K562 (cell line): ENCODE measurements around the gene CYP46A1. TPM values are rescaled to one million over a fixed set of nuclear protein-coding genes. Genes with fewer than 3 reads are reported as not detected.

Source experiments
- ATAC-seq: fragments of 200-7000 bp; cut with Tn5 transposase; 3 replicates; pipeline ENCODE4 v1.9.1; 2020; ENCODE audit warnings: moderate library complexity
- BruUV-seq: library from RNA; stranded (reverse); fragments of 400-500 nt; replicated peaks from 2 replicates; lab custom pipeline; 2021; lab: Mats Ljungman, UMichigan
- CTCF ChIA-PET: fragments of 300-600 bp; formaldehyde crosslinking; extraction: SDS; loops from one replicate; lab custom pipeline; 2021; ENCODE audit warnings: low intra/inter-chr PET ratio; lab: Yijun Ruan, JAX
- POLR2A ChIA-PET: fragments of 300-600, 350-650 bp; sonication (Branson Sonifier 250); formaldehyde crosslinking; extraction: SDS; loops from one replicate; lab custom pipeline; 2021; ENCODE audit warnings: antibody characterized with exemption, inconsistent platforms; lab: Yijun Ruan, JAX
- DNase-seq, 4 experiments: peaks; one replicate each; pipeline versions ENCODE4 v3.0.0 to v3.0.0-alpha.2; 2011 to 2018; ENCODE audit warnings: low spot score in 3 of 4, mixed read lengths in 3 of 4; ENCODE audit errors: extremely low read depth in 1 of 4
- FAIRE-seq: peaks from 2 replicates; lab custom pipeline; 2011; peaks lifted over from hg19 to GRCh38; lab: Jason Lieb, UNC
- H2AFZ ChIP-seq: 2 replicates; pipeline ENCODE4 v1.6.0; 2011; ENCODE audit warnings: low read depth, low read length, control low read depth, inconsistent platforms
- H3K27ac ChIP-seq: fragments of 200-600 bp; 3 replicates; pipeline ENCODE4 v1.8.0; 2011; ENCODE audit warnings: low read depth, mild to moderate bottlenecking, control low read depth, inconsistent platforms, low read length, moderate library complexity, mixed read lengths; ENCODE audit errors: extremely low read depth
- H3K27me3 ChIP-seq, 2 experiments: fragments of 300-600 bp in 1 of 2; 2 replicates in 1 of 2; 3 replicates in 1 of 2; pipeline versions ENCODE4 v1.6.0 to v1.8.0; 2011; ENCODE audit warnings: inconsistent platforms in 2 of 2, low read length in 2 of 2, mild to moderate bottlenecking in 1 of 2, mixed read lengths in 1 of 2, moderate library complexity in 1 of 2; ENCODE audit not compliant: control insufficient read depth in 2 of 2, insufficient read depth in 2 of 2
- H3K36me3 ChIP-seq: fragments of 300-600 bp; 3 replicates; pipeline ENCODE4 v1.8.0; 2011; ENCODE audit warnings: mild to moderate bottlenecking, low read length, inconsistent platforms; ENCODE audit not compliant: control insufficient read depth, insufficient read depth
- H3K4me1 ChIP-seq, 2 experiments: fragments of 200-600 bp in 1 of 2; replicated peaks in 1 of 2; 2 replicates in 1 of 2; 3 replicates in 1 of 2; pipeline versions ENCODE4 v1.5.1 to v1.8.0; 2011; ENCODE audit warnings: inconsistent platforms in 2 of 2, low read length in 2 of 2, mild to moderate bottlenecking in 1 of 2, mixed read lengths in 1 of 2, moderate library complexity in 1 of 2; ENCODE audit not compliant: control insufficient read depth in 2 of 2, insufficient read depth in 2 of 2
- H3K4me2 ChIP-seq: 2 replicates; pipeline ENCODE4 v1.6.1; 2011; ENCODE audit warnings: low read length, control low read depth, inconsistent platforms, mixed read lengths; ENCODE audit not compliant: insufficient read depth
- H3K4me3 ChIP-seq: fragments of 200-600 bp; sonication (generic), shearing (Covaris generic); 2 replicates; pipeline ENCODE4 v1.5.1; 2016; ENCODE audit warnings: control low read depth, inconsistent platforms
- H3K79me2 ChIP-seq: fragments of 200-600 bp; 3 replicates; pipeline ENCODE4 v1.8.0; 2011; ENCODE audit warnings: low read length, inconsistent platforms; ENCODE audit not compliant: control insufficient read depth, insufficient read depth
- H3K9ac ChIP-seq, 2 experiments: 2 replicates each; pipeline versions ENCODE4 v1.6.0 to v1.6.1; 2011; ENCODE audit warnings: low read depth in 2 of 2, low read length in 2 of 2, control low read depth in 1 of 2, inconsistent platforms in 1 of 2, mild to moderate bottlenecking in 1 of 2, mixed read lengths in 1 of 2; ENCODE audit not compliant: insufficient read depth in 1 of 2
- H3K9me1 ChIP-seq: one replicate; pipeline ENCODE4 v1.6.0; 2011; ENCODE audit warnings: inconsistent platforms, mild to moderate bottlenecking, low read length, moderate library complexity; ENCODE audit not compliant: control insufficient read depth, insufficient read depth
- H3K9me3 ChIP-seq: replicated peaks from 2 replicates; pipeline ENCODE4 v1.5.1; 2011; ENCODE audit warnings: low read depth, low read length, inconsistent platforms; ENCODE audit not compliant: control insufficient read depth, insufficient read depth
- H4K20me1 ChIP-seq: replicated peaks from 2 replicates; pipeline ENCODE4 v1.6.1; 2011; ENCODE audit warnings: low read length, inconsistent platforms, mixed read lengths; ENCODE audit not compliant: control insufficient read depth, insufficient read depth
- CC2D1A ChIP-seq: fragments of 450-650 bp; IDR thresholded peaks from 2 replicates; pipeline ENCODE4 v1.6.1; 2017; ENCODE audit warnings: mild to moderate bottlenecking
- MEF2A ChIP-seq: IDR thresholded peaks from 2 replicates; pipeline ENCODE4 v1.6.1; 2011; ENCODE audit warnings: low read depth, mild to moderate bottlenecking, low read length, moderate library complexity; ENCODE audit not compliant: control insufficient read depth
- MTA3 ChIP-seq: fragments of 450-650 bp; formaldehyde crosslinking; IDR thresholded peaks from 2 replicates; pipeline ENCODE4 v1.6.1; 2017; ENCODE audit warnings: mild to moderate bottlenecking, borderline replicate concordance
- POLR2H ChIP-seq: IDR thresholded peaks from 2 replicates; pipeline ENCODE4 v1.6.1; 2016; ENCODE audit warnings: missing genetic modification characterization, low read depth, mild to moderate bottlenecking, control low read depth, missing compliant biosample characterization, moderate library complexity
- STAT5A ChIP-seq: IDR thresholded peaks from 2 replicates; pipeline ENCODE4 v1.6.1; 2012; ENCODE audit warnings: low read length, inconsistent platforms, borderline replicate concordance
- TBP ChIP-seq: optimal IDR thresholded peaks from 2 replicates; pipeline ENCODE3; 2011; ENCODE audit warnings: low read depth, low read length, improper control_type of control experiment
- XRCC5 ChIP-seq: fragments of 200-400 bp; formaldehyde crosslinking; IDR thresholded peaks from 2 replicates; pipeline ENCODE4 v1.6.1; 2017; ENCODE audit warnings: low read depth, mild to moderate bottlenecking, low read length
- WGBS: fragments of 100-300 bp; shearing (Covaris generic); methylation state at CpG from one replicate; pipeline ENCODE4 v1.1.6; 2016; ENCODE audit warnings: low coverage, mixed read lengths; ENCODE audit not compliant: insufficient coverage; ENCODE audit errors: missing lambda C conversion rate; 5-methylcytosine and 5-hydroxymethylcytosine counted together
- in situ Hi-C: fragments of 300-500 bp; cut with MboI; formaldehyde crosslinking; loops from 4 replicates; pipeline ENCODE4 v1.15.0; 2018; ENCODE audit warnings: inconsistent platforms, mixed read lengths
- intact Hi-C: fragments of 100-400 bp; cut with micrococcal nuclease; formaldehyde crosslinking; loops from 2 replicates; pipeline ENCODE4 v1.14.2; 2022
- polyA plus RNA-seq, 8 experiments: library from polyadenylated mRNA; depleted of rRNA in 4 of 8; stranded (reverse) in 5 of 8; unstranded in 3 of 8; fragments of >200 nt; fragmentation: Nextera tagmentation in 2 of 8; fragmentation: Illumina TruSeq in 1 of 8; extraction: Ambion mirVana in 2 of 8; extraction: Trizol in 1 of 8; gene quantifications; 2 replicates each; pipeline versions ENCODE4 v1.2.1 to v1.2.3, GENCODE V29; 2011 to 2014; ENCODE audit warnings: inconsistent platforms in 1 of 8, missing spikeins in 1 of 8
- total RNA-seq, 7 experiments: library from RNA; depleted of rRNA in 6 of 7; stranded (reverse); fragments of >200 nt in 6 of 7; fragmentation: Illumina TruSeq in 2 of 7; extraction: Trizol in 2 of 7; gene quantifications; 2 replicates each; pipeline versions ENCODE4 v1.2.1 to v1.2.3, GENCODE V29; 2011 to 2021; ENCODE audit warnings: low replicate concordance in 1 of 7
- TF ChIP-seq, protein P1 (sequence below): fragments of 450-650 bp; formaldehyde crosslinking; IDR thresholded peaks from 2 replicates; pipeline ENCODE4 v1.4.0; 2022; ENCODE audit warnings: missing genetic modification characterization

The CYP46A1 gene
- total and polyA plus RNA-seq, 9 of the 15 experiments (the other 6 are each of a cell fraction or from before 2014, with no cell fraction given): not detected

- Histone ChIP-seq H3K9ac (no peak overlapping the region; a peak in 1 of 4 replicates), H3K79me2 (no peaks in the 10 kb centered on the region), H3K36me3 (no peaks in the 10 kb centered on the region), H3K9me3 (no peaks in the 10 kb centered on the region), H2AFZ (no peak overlapping the region), H3K4me3 (no peak overlapping the region), H3K4me1 (peaks cover 6 to 8% of the 10 kb centered on the region in 2 experiments; a peak in 4 of 5 replicates), H4K20me1 (no peaks in the 10 kb centered on the region; the same call in 1 of the 2 replicates), H3K27me3 (peaks cover 4 to 45% of the 10 kb centered on the region in 2 experiments; a peak in 4 of 5 replicates), H3K27ac (no peak overlapping the region; the same call in 2 of the 3 replicates), H3K9me1 (no peaks in the 10 kb centered on the region)
- ChIA-PET POLR2A (no interaction called here), CTCF (no interaction called here)
- ATAC-seq (peak; percentile 13; the same call in 1 of the 3 replicates), DNase-seq (no peak)
- 16% methylated on average over 12 of the region's 27 CpGs for WGBS
- intact Hi-C loops: no loop called here
- in situ Hi-C loops: no loop called here
- no peak for TF ChIP-seq CC2D1A
- TF ChIP-seq TBP: no peak
- no peak for TF ChIP-seq MEF2A
- TF ChIP-seq, protein P1, sequence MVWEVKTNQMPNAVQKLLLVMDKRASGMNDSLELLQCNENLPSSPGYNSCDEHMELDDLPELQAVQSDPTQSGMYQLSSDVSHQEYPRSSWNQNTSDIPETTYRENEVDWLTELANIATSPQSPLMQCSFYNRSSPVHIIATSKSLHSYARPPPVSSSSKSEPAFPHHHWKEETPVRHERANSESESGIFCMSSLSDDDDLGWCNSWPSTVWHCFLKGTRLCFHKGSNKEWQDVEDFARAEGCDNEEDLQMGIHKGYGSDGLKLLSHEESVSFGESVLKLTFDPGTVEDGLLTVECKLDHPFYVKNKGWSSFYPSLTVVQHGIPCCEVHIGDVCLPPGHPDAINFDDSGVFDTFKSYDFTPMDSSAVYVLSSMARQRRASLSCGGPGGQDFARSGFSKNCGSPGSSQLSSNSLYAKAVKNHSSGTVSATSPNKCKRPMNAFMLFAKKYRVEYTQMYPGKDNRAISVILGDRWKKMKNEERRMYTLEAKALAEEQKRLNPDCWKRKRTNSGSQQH (CRISPR knock-in tag): no peak
- TF ChIP-seq STAT5A: no peak
- TF ChIP-seq MTA3: no peak
- no peak for TF ChIP-seq POLR2H (tag)
- TF ChIP-seq XRCC5: no peak
- TF ChIP-seq, all 486 proteins: peak for 0
- no TSS peak for BruUV-seq
- FAIRE-seq: no peak
- no peak overlapping the region for H3K4me2 ChIP-seq
Observed at GRCh38 chr14:99668307-99669295, 15.5 kb upstream of the CYP46A1 start.
